HUDEP-2 (cell line): ENCODE results near the gene ZFP30.

ENCODE experiments used
- DNase-seq, 76 experiments: peaks; one replicate each; lab custom pipeline; 2025; ENCODE audit not compliant: unreplicated experiment in 76 of 76; lab: John Stamatoyannopoulos, UW

ZFP30 gene

DNA sequence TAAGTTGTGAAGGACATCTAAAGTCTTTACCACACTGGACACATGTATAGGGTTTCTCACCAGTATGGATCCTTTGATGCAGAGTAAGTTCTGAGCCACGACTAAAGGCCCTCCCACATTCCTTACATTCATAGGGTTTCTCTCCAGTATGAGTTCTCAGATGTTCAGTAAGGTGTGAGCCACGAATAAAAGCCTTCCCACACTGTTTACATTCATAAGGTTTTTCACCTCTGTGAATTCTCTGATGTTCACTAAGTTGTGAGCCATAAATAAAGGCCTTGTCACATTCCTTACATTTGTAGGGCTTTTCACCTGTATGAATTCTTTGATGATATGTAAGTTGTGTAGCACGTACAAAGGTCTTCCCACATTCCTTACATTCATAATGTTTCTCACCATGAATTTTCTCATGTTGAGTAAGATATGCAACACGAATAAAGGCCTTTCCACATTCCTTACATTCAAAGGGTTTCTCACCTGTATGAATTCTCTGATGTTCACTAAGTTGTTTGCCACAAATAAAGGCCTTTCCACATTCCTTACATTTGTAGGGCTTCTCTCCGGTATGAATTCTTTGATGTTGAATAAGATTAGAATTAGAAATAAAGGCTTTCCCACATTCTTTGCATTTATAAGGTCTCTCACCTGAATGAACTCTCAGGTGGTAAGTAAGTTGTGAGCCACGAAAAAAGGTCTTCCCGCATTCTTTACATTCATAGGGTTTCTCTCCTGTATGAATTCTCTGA, 90.5 kb downstream of the ZFP30 start:
- DNase-seq: no peak
